ENCODE measurements around the gene SYCE3. TPM values are rescaled to one million over a fixed set of nuclear protein-coding genes. Genes with fewer than 3 reads are reported as not detected.
"Not testable (repeated sequence)": the region's sequence is repeated elsewhere in the genome, so short reads cannot be mapped to it uniquely, and the experiment has no call there.

The SYCE3 gene
- total RNA-seq, 1 donor from 2014 or later, result not detected

GRCh38 chr22:50522806-50523438 is 39.8 kb downstream of the SYCE3 start:
- TF ChIP-seq, protein P1, sequence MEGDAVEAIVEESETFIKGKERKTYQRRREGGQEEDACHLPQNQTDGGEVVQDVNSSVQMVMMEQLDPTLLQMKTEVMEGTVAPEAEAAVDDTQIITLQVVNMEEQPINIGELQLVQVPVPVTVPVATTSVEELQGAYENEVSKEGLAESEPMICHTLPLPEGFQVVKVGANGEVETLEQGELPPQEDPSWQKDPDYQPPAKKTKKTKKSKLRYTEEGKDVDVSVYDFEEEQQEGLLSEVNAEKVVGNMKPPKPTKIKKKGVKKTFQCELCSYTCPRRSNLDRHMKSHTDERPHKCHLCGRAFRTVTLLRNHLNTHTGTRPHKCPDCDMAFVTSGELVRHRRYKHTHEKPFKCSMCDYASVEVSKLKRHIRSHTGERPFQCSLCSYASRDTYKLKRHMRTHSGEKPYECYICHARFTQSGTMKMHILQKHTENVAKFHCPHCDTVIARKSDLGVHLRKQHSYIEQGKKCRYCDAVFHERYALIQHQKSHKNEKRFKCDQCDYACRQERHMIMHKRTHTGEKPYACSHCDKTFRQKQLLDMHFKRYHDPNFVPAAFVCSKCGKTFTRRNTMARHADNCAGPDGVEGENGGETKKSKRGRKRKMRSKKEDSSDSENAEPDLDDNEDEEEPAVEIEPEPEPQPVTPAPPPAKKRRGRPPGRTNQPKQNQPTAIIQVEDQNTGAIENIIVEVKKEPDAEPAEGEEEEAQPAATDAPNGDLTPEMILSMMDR (IDR thresholded peaks at IDR 0.05), result no peak
- Histone ChIP-seq H3K4me3 (no peak overlapping the region), H3K4me1 (peaks cover 19% of the 10 kb centered on the region), H3K27me3 (no peaks in the 10 kb centered on the region), H3K36me3 (peaks cover 38% of the 10 kb centered on the region), H3K9me3 (no peaks in the 10 kb centered on the region), H3K27ac (no peak overlapping the region)
- no peak for DNase-seq
- no peak for ATAC-seq
- intact Hi-C loops (cut with DNase I), result no loop called here

GRCh38 chr22:50522208-50522805 is 40.4 kb downstream of the SYCE3 start:
- Histone ChIP-seq H3K27ac (no peak overlapping the region), H3K4me1 (peaks cover 14% of the 10 kb centered on the region), H3K27me3 (no peaks in the 10 kb centered on the region), H3K36me3 (peaks cover 45% of the 10 kb centered on the region), H3K9me3 (no peaks in the 10 kb centered on the region), H3K4me3 (no peak overlapping the region)
- intact Hi-C loops (cut with DNase I), result no loop called here
- DNase-seq, result no peak
- TF ChIP-seq, protein P1 (IDR thresholded peaks at IDR 0.05), result no peak
- ATAC-seq, result no peak

DNA sequence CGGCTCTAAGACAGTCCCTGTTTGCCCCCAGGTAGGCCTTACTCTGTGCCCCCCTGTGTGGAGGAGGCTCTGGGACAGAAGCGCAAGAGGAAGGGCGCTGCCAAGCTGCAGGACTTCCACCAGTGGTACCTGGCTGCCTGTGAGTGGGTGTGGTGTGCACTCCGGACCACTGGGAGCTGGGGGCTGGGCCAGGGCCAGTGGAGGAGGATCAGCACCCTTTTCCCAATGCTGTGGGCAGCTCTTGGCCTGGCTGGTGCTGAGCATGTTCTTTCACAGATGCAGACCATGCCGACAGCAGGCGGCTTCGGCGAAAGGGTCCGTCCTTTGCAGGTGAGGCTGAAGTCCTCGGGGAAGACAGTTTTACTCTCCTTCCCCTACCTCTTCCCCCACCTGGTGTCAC is 41.0 kb downstream of the SYCE3 start:
- DNase-seq, result no peak
- Histone ChIP-seq H3K27ac (no peak overlapping the region), H3K9me3 (no peaks in the 10 kb centered on the region), H3K4me1 (peaks cover 8% of the 10 kb centered on the region), H3K27me3 (no peaks in the 10 kb centered on the region), H3K36me3 (peaks cover 50% of the 10 kb centered on the region), H3K4me3 (no peak overlapping the region)
- intact Hi-C loops (cut with DNase I), result no loop called here
- ATAC-seq, result no peak
- TF ChIP-seq, protein P1 (IDR thresholded peaks at IDR 0.05), result no peak

GRCh38 chr22:50520826-50521453 is 41.8 kb downstream of the SYCE3 start:
- Histone ChIP-seq H3K9me3 (no peaks in the 10 kb centered on the region), H3K4me1 (peaks cover 6% of the 10 kb centered on the region), H3K27me3 (no peaks in the 10 kb centered on the region), H3K4me3 (no peak overlapping the region), H3K27ac (no peak overlapping the region), H3K36me3 (peaks cover 53% of the 10 kb centered on the region)
- ATAC-seq, result no peak
- no peak for DNase-seq
- intact Hi-C loops (cut with DNase I), result no loop called here
- TF ChIP-seq, protein P1 (IDR thresholded peaks at IDR 0.05), result no peak

GRCh38 chr22:50520184-50520583 is 42.5 kb downstream of the SYCE3 start:
- H3K36me3 ChIP-seq, result peaks cover 53% of the 10 kb centered on the region
- H3K4me1 ChIP-seq; H3K9me3 ChIP-seq; H3K27me3 ChIP-seq; H3K27ac ChIP-seq; DNase-seq; intact Hi-C loops (cut with DNase I); H3K4me3 ChIP-seq; ATAC-seq: not testable (repeated sequence)

DNA sequence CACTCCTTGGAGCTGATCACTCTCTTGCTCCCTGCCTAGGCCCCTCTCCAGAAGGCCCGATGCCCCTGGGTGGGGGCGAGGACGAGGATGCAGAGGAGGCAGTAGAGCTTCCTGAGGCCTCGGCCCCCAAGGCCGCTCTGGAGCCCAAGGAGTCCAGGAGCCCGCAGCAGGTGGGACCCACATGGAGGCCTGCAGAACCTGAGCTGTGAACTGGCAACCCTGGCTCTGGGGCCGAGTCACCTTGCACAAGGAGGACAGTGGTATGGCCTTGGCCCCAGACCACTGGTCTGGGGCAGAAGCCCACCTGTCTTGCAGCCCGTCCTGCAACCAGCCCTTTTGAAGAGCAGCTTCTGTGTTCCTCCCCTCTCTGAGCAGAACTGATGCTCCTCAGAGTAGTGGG is 43.6 kb downstream of the SYCE3 start:
- intact Hi-C loops (cut with DNase I), result no loop called here
- no peak overlapping the region for H3K4me3 ChIP-seq
- ATAC-seq (no peak), DNase-seq (no peak)
- H3K9me3 ChIP-seq, result no peaks in the 10 kb centered on the region
- H3K27ac ChIP-seq, result no peak overlapping the region
- H3K36me3 ChIP-seq, result peaks cover 53% of the 10 kb centered on the region
- H3K4me1 ChIP-seq, result peaks cover 1% of the 10 kb centered on the region
- no peaks in the 10 kb centered on the region for H3K27me3 ChIP-seq
- TF ChIP-seq, protein P1 (IDR thresholded peaks at IDR 0.05), result no peak

Measured in upper lobe of right lung (tissue), 1 donor.